Measurements from ENCODE around the gene TUBB4B. TPM values are rescaled to one million over a fixed set of nuclear protein-coding genes. Genes with fewer than 3 reads are reported as not detected.

TUBB4B gene
- polyA plus RNA-seq, 1 of the 3 experiments (the other 2 are of a cell fraction): 508 TPM

- no peak for TF ChIP-seq IRF3 (IDR thresholded peaks at IDR 0.05; ENCODE audit: low read depth, low read length)
- no peak for TF ChIP-seq ZBTB33 (IDR thresholded peaks at IDR 0.05; ENCODE audit: borderline replicate concordance, low read depth)
- no peak for TF ChIP-seq GATA2 (CRISPR knock-in tag; IDR thresholded peaks at IDR 0.05)
- TF ChIP-seq TAF1 (IDR thresholded peaks at IDR 0.05; ENCODE audit: borderline replicate concordance, low read depth, low read length): no peak
- peak; percentile 64; the same call in 1 of the 2 replicates for TF ChIP-seq YY1 (IDR thresholded peaks at IDR 0.05; ENCODE audit: low read depth)
- TF ChIP-seq RCOR1 (IDR thresholded peaks at IDR 0.05; ENCODE audit: low read length): no peak
- no peak for TF ChIP-seq FOSL2 (IDR thresholded peaks at IDR 0.05; ENCODE audit: borderline replicate concordance, low read depth)
- peak; percentile 70 for TF ChIP-seq RAD21 (IDR thresholded peaks at IDR 0.05; ENCODE audit: low read length)
- peak; percentile 34; the same call in 1 of the 2 replicates for TF ChIP-seq POLR2AphosphoS5 (IDR thresholded peaks at IDR 0.05; ENCODE audit: low read depth, low read length)
- TF ChIP-seq GABPA (IDR thresholded peaks at IDR 0.05; ENCODE audit: low read depth): no peak
- no peak for TF ChIP-seq FOXJ3 (CRISPR knock-in tag; IDR thresholded peaks at IDR 0.05)
- TF ChIP-seq JUND (IDR thresholded peaks at IDR 0.05): no peak
- peak; percentile 62 for TF ChIP-seq NRF1 (IDR thresholded peaks at IDR 0.05; ENCODE audit: low read depth, low read length)
- TF ChIP-seq EZH2phosphoT487 (IDR thresholded peaks at IDR 0.05; ENCODE audit: borderline replicate concordance, low read depth): no peak
- no peak for TF ChIP-seq TEAD4 (IDR thresholded peaks at IDR 0.05; ENCODE audit: borderline replicate concordance, insufficient read depth)
- TF ChIP-seq USF1 (IDR thresholded peaks at IDR 0.05; ENCODE audit: borderline replicate concordance, low read depth): no peak
- peak; percentile 59 for TF ChIP-seq CHD2 (IDR thresholded peaks at IDR 0.05; ENCODE audit: low read length, partially characterized antibody)
- TF ChIP-seq FOXM1 (IDR thresholded peaks at IDR 0.05; ENCODE audit: low read depth): no peak
- no peak for TF ChIP-seq NFIC (IDR thresholded peaks at IDR 0.05; ENCODE audit: borderline replicate concordance)
- peak; percentile 94 for TF ChIP-seq CTCF (IDR thresholded peaks at IDR 0.05)
- TF ChIP-seq RXRA (IDR thresholded peaks at IDR 0.05; ENCODE audit: borderline replicate concordance, low read depth): no peak
- no peak for TF ChIP-seq MEF2A (IDR thresholded peaks at IDR 0.05; ENCODE audit: borderline replicate concordance, low read depth)
- no peak for TF ChIP-seq MAX (IDR thresholded peaks at IDR 0.05; ENCODE audit: low read depth)
- TF ChIP-seq MXI1 (IDR thresholded peaks at IDR 0.05; ENCODE audit: low read depth, low read length): no peak
- no peak for TF ChIP-seq RFX5 (IDR thresholded peaks at IDR 0.05; ENCODE audit: low read length)
- TF ChIP-seq SIN3A (IDR thresholded peaks at IDR 0.05; ENCODE audit: borderline replicate concordance, low read depth, low read length): 0 out of 2 replicates have a peak, but pooled peaks have one; percentile 51
Measured at GRCh38 chr9:137236238-137236935, 4.7 kb upstream of the TUBB4B start (continued).

Measured in SK-N-SH (cell line).